HG03354 (cell line): Measurements from ENCODE around the gene SLC6A18.

Experiments used
- ATAC-seq: cut with Tn5 transposase; IDR thresholded peaks from one replicate; pipeline ENCODE4 v1.9.1; 2021; ENCODE audit warnings: mild to moderate bottlenecking; ENCODE audit not compliant: unreplicated experiment, poor library complexity, severe bottlenecking

SLC6A18 gene

GRCh38 chr5:1246711-1247431 is 21.7 kb downstream of the SLC6A18 start:
- no peak for ATAC-seq

- no peak for ATAC-seq
These were observed 22.6 kb downstream of the SLC6A18 start for GRCh38 chr5:1247811-1248210.

- ATAC-seq, result no peak
These were observed 24.4 kb downstream of the SLC6A18 start for GRCh38 chr5:1249366-1250280.

- no peak for ATAC-seq
These were observed 26.7 kb downstream of the SLC6A18 start for GRCh38 chr5:1251678-1252580.

GRCh38 chr5:1252681-1253080 is 27.5 kb downstream of the SLC6A18 start:
- ATAC-seq, result no peak

- ATAC-seq, result no peak
These were observed 28.4 kb downstream of the SLC6A18 start for GRCh38 chr5:1253456-1254105.

GRCh38 chr5:1254196-1254595 is 29.0 kb downstream of the SLC6A18 start:
- ATAC-seq, result no peak

- no peak for ATAC-seq
These were observed 29.9 kb downstream of the SLC6A18 start for GRCh38 chr5:1255081-1255561.

- ATAC-seq, result no peak
These were observed 31.6 kb downstream of the SLC6A18 start for GRCh38 chr5:1256776-1257175.

- no peak for ATAC-seq
These were observed 32.2 kb downstream of the SLC6A18 start for GRCh38 chr5:1257363-1257762.

GRCh38 chr5:1257841-1258240 is 32.7 kb downstream of the SLC6A18 start:
- no peak for ATAC-seq

GRCh38 chr5:1259806-1260480 is 34.8 kb downstream of the SLC6A18 start:
- no peak for ATAC-seq

GRCh38 chr5:1261643-1262042 is 36.5 kb downstream of the SLC6A18 start:
- ATAC-seq, result no peak

- ATAC-seq, result no peak
These were observed 37.2 kb downstream of the SLC6A18 start for GRCh38 chr5:1262381-1262780.

- no peak for ATAC-seq
These were observed 39.0 kb downstream of the SLC6A18 start for GRCh38 chr5:1264211-1264610.

- no peak for ATAC-seq
These were observed 39.8 kb downstream of the SLC6A18 start for GRCh38 chr5:1265026-1265425.

- no peak for ATAC-seq
These were observed 40.6 kb downstream of the SLC6A18 start for GRCh38 chr5:1265461-1266455.

GRCh38 chr5:1266791-1267190 is 41.6 kb downstream of the SLC6A18 start:
- ATAC-seq, result no peak
